Natural killer cell (primary cell): ENCODE data around the gene KIF1A. TPM values are rescaled to one million over a fixed set of nuclear protein-coding genes. Genes with fewer than 3 reads are reported as not detected.

ENCODE experiments used
- ATAC-seq, 3 donors: fragments of 150-1000 bp in 2 of 3; fragments of 200-7000 bp in 1 of 3; cut with Tn5 transposase; 1 replicate in 1 of 3; 2 replicates in 2 of 3; pipeline ENCODE4 v1.10.0; 2021; ENCODE audit warnings: mild to moderate bottlenecking in 2 of 3, moderate library complexity in 2 of 3
- DNase-seq, 2 donors: peaks; one replicate each; pipeline versions ENCODE4 v3.0.0 to v3.0.0-alpha.2; 2013 to 2021; ENCODE audit warnings: mixed read lengths in 1 of 2
- H3K27ac ChIP-seq: one replicate; pipeline ENCODE4 v1.5.1; 2013; ENCODE audit warnings: mild to moderate bottlenecking, low read length
- H3K27me3 ChIP-seq: one replicate; pipeline ENCODE4 v1.6.1; 2013; ENCODE audit warnings: low read length; ENCODE audit not compliant: control insufficient read depth, insufficient read depth
- H3K36me3 ChIP-seq: one replicate; pipeline ENCODE4 v1.6.1; 2013; ENCODE audit warnings: low read length; ENCODE audit not compliant: control insufficient read depth, insufficient read depth
- H3K4me1 ChIP-seq: one replicate; pipeline ENCODE4 v1.6.1; 2013; ENCODE audit warnings: low read length; ENCODE audit not compliant: control insufficient read depth, insufficient read depth
- H3K4me3 ChIP-seq: one replicate; pipeline ENCODE4 v1.5.1; 2013; ENCODE audit warnings: low read length
- H3K9me3 ChIP-seq: one replicate; pipeline ENCODE4 v1.6.1; 2013; ENCODE audit warnings: low read length; ENCODE audit not compliant: control insufficient read depth, insufficient read depth
- H3K27ac Mint-ChIP-seq, 2 donors: one replicate each; pipeline ENCODE4 v1.8.0; 2022; ENCODE audit warnings: mild to moderate bottlenecking in 2 of 2, mixed read lengths in 2 of 2, moderate library complexity in 1 of 2
- H3K27me3 Mint-ChIP-seq, 2 donors: one replicate each; pipeline ENCODE4 v1.8.0; 2022; ENCODE audit warnings: low read depth in 2 of 2, mixed read lengths in 2 of 2
- H3K36me3 Mint-ChIP-seq: one replicate; pipeline ENCODE4 v1.8.0; 2022; ENCODE audit warnings: mixed read lengths
- H3K4me1 Mint-ChIP-seq, 2 donors: one replicate each; pipeline ENCODE4 v1.8.0; 2022; ENCODE audit warnings: mixed read lengths in 2 of 2
- H3K4me3 Mint-ChIP-seq: one replicate; pipeline ENCODE4 v1.8.0; 2022; ENCODE audit warnings: mild to moderate bottlenecking, moderate library complexity, mixed read lengths
- H3K9me3 Mint-ChIP-seq, 2 donors: one replicate each; pipeline ENCODE4 v1.8.0; 2022; ENCODE audit warnings: mixed read lengths in 2 of 2
- WGBS: methylation state at CpG from one replicate; pipeline ENCODE4 v1.1.7; 2013; ENCODE audit warnings: missing lambda C conversion rate; ENCODE audit not compliant: insufficient coverage; 5-methylcytosine and 5-hydroxymethylcytosine counted together
- intact Hi-C: fragments of 100-400 bp; cut with micrococcal nuclease; formaldehyde crosslinking; loops from one replicate; pipeline ENCODE4 v1.14.2; 2022
- total RNA-seq, 4 donors: library from RNA; stranded (reverse); fragments of 120-200 nt in 1 of 4; gene quantifications; one replicate each; pipeline versions ENCODE4 v1.2.3 to v1.2.4, GENCODE V29; 2013 to 2022
- TF ChIP-seq, protein P1 (sequence below): fragments of 200-600 bp; IDR thresholded peaks from one replicate; pipeline ENCODE4 v1.8.0; 2022; ENCODE audit warnings: antibody characterized with exemption

Gene KIF1A
- total RNA-seq, 3 donors from 2014 or later (not counting 1 experiment from before 2014, with no cell fraction given), result 0.09 TPM; not detected in 2

DNA sequence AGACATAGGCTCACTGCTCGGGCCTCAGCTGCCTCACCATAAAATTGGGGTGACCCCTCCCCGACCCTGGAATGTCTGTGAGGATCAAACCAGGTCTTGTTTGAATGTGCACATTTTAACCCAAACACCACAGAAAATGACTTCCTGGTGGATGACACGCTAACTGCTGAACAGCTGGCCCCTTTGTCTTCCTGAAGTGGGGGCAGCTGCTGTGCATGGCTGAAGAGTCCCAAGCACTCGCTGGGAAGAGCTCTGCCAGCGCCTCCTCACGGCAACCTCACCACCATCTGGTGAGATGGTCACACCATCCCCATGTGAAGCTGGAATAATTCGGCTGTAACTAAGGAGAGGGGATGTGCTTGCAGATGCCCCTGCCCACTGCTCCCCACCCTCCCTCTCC, 94.3 kb downstream of the KIF1A start:
- ATAC-seq, result no peak
- DNase-seq, result no peak
- no peak overlapping the region for H3K27ac Mint-ChIP-seq
- intact Hi-C loops, result no loop called here
- Histone ChIP-seq H3K27me3 (no peaks in the 10 kb centered on the region), H3K4me3 (no peak overlapping the region), H3K9me3 (no peaks in the 10 kb centered on the region), H3K4me1 (no peaks in the 10 kb centered on the region), H3K36me3 (no peaks in the 10 kb centered on the region), H3K27ac (no peak overlapping the region)
- H3K36me3 Mint-ChIP-seq, result no peaks in the 10 kb centered on the region
- no peaks in the 10 kb centered on the region for H3K27me3 Mint-ChIP-seq
- H3K9me3 Mint-ChIP-seq, result no peaks in the 10 kb centered on the region
- TF ChIP-seq, protein P1, sequence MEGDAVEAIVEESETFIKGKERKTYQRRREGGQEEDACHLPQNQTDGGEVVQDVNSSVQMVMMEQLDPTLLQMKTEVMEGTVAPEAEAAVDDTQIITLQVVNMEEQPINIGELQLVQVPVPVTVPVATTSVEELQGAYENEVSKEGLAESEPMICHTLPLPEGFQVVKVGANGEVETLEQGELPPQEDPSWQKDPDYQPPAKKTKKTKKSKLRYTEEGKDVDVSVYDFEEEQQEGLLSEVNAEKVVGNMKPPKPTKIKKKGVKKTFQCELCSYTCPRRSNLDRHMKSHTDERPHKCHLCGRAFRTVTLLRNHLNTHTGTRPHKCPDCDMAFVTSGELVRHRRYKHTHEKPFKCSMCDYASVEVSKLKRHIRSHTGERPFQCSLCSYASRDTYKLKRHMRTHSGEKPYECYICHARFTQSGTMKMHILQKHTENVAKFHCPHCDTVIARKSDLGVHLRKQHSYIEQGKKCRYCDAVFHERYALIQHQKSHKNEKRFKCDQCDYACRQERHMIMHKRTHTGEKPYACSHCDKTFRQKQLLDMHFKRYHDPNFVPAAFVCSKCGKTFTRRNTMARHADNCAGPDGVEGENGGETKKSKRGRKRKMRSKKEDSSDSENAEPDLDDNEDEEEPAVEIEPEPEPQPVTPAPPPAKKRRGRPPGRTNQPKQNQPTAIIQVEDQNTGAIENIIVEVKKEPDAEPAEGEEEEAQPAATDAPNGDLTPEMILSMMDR, result no peak
- WGBS, result 68% methylated on average over 6 of the region's 7 CpGs
- no peaks in the 10 kb centered on the region for H3K4me1 Mint-ChIP-seq
- no peak overlapping the region for H3K4me3 Mint-ChIP-seq

DNA sequence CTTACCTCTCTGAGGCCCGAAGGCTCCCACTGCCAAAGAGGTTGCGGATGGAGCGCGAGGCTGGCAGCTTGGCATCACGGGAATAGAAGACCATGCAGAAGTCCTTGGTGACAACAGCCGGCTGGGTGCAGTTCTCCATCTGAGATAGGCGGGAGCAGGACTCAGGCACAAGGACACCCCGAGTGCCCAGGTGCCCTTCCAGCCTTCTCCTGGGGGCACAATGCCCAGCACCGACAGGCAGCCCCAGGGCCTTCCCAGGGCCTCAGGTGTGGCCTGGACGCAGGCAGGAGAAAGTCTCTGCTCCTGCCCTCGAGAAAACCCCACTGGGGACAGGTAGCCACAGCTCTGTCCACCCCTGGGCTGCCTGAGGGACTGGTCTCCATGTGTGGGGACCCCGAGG, 94.8 kb downstream of the KIF1A start:
- no peak overlapping the region for H3K4me3 ChIP-seq
- no peaks in the 10 kb centered on the region for H3K27me3 ChIP-seq
- no peaks in the 10 kb centered on the region for H3K4me1 ChIP-seq
- Mint-ChIP-seq H3K4me1 (no peaks in the 10 kb centered on the region), H3K27me3 (no peaks in the 10 kb centered on the region), H3K4me3 (no peak overlapping the region), H3K9me3 (no peaks in the 10 kb centered on the region), H3K27ac (no peak overlapping the region), H3K36me3 (no peaks in the 10 kb centered on the region)
- no peaks in the 10 kb centered on the region for H3K36me3 ChIP-seq
- ATAC-seq (no peak), DNase-seq (no peak)
- H3K27ac ChIP-seq, result no peak overlapping the region
- 88% methylated on average over 12 of the region's 12 CpGs for WGBS
- TF ChIP-seq, protein P1, result no peak
- H3K9me3 ChIP-seq, result no peaks in the 10 kb centered on the region
- intact Hi-C loops, result no loop called here

DNA sequence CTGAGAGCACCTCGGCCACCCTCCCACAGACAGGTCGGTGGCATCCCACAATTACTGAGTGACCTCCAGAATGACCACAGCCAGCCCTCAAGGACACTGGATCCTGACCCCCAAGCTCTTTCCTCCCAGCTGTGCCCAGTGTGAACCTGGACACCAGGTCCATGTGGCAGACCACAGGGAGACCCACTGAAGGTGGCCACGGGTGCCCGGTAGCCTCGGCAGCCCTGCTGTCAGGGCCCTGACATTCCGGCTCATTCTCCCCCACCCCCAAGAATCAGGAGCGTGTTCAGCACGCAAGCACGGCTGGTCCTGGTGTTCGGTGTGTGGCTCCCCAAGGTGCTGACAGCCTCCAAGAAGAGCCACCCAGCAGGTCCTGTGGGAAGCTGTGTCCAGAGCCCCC, 95.6 kb downstream of the KIF1A start:
- ATAC-seq, result no peak

DNA sequence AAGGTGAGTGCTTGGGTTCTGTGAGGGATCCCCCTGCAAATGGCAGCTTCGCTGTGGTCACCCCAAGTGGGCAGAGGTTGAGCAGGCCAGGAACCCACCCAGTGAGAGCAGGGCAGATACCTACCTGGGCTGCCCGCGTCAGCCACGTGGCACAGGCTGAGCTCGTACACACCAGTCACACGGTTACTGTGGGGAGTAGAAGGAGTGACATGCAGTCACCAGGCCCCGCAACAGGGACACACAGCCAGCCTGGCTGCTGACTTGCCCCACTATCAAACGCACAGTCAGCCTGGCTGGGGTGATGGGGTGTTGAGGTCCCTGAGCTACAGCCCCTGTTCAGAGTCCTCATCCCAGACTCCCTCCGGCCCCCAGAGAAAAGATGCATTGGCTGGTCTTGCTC, 96.2 kb downstream of the KIF1A start:
- Mint-ChIP-seq H3K4me1 (no peaks in the 10 kb centered on the region), H3K9me3 (no peaks in the 10 kb centered on the region)
- WGBS, result 93% methylated on average over 9 of the region's 9 CpGs

More for the DNA sequence above, 95.6 kb downstream of the KIF1A start:
- intact Hi-C loops, result no loop called here
- no peaks in the 10 kb centered on the region for H3K27me3 ChIP-seq
- no peak overlapping the region for H3K27ac Mint-ChIP-seq
- H3K36me3 ChIP-seq, result no peaks in the 10 kb centered on the region
- no peaks in the 10 kb centered on the region for H3K9me3 Mint-ChIP-seq
- no peaks in the 10 kb centered on the region for H3K4me1 Mint-ChIP-seq
- no peaks in the 10 kb centered on the region for H3K36me3 Mint-ChIP-seq
- H3K27me3 Mint-ChIP-seq, result no peaks in the 10 kb centered on the region
- H3K9me3 ChIP-seq, result no peaks in the 10 kb centered on the region
- WGBS, result 95% methylated on average over 10 of the region's 10 CpGs
- no peak overlapping the region for H3K4me3 ChIP-seq
- H3K27ac ChIP-seq, result no peak overlapping the region
- no peaks in the 10 kb centered on the region for H3K4me1 ChIP-seq
- no peak overlapping the region for H3K4me3 Mint-ChIP-seq
- no peak for DNase-seq
- TF ChIP-seq, protein P1, result no peak

More for the DNA sequence above, 96.2 kb downstream of the KIF1A start:
- no peak for ATAC-seq
- Histone ChIP-seq H3K4me3 (no peak overlapping the region), H3K36me3 (no peaks in the 10 kb centered on the region), H3K27me3 (no peaks in the 10 kb centered on the region), H3K9me3 (no peaks in the 10 kb centered on the region), H3K4me1 (no peaks in the 10 kb centered on the region), H3K27ac (no peak overlapping the region)
- Mint-ChIP-seq H3K4me3 (no peak overlapping the region), H3K27me3 (no peaks in the 10 kb centered on the region), H3K36me3 (no peaks in the 10 kb centered on the region), H3K27ac (no peak overlapping the region)
- TF ChIP-seq, protein P1, result no peak
- intact Hi-C loops, result no loop called here
- DNase-seq, result no peak
